ENCODE data around the gene CNOT6L.
"Not testable (repeated sequence)": the region's sequence is repeated elsewhere in the genome, so short reads cannot be mapped to it uniquely, and the experiment has no call there.

The CNOT6L gene

GRCh38 chr4:77795326-77795725, 23.8 kb downstream of the CNOT6L start:
- no peak for TF ChIP-seq CTCF (conservative IDR thresholded peaks at IDR 0.05)
- no peak overlapping the region for H3K27ac ChIP-seq

- no peak for TF ChIP-seq CTCF (conservative IDR thresholded peaks at IDR 0.05)
- no peak overlapping the region for H3K27ac ChIP-seq
Measured at GRCh38 chr4:77790146-77790545, 29.0 kb downstream of the CNOT6L start.

GRCh38 chr4:77788990-77789389, 30.2 kb downstream of the CNOT6L start:
- no peak for TF ChIP-seq CTCF (conservative IDR thresholded peaks at IDR 0.05)
- H3K27ac ChIP-seq: no peak overlapping the region

- no peak overlapping the region for H3K27ac ChIP-seq
- TF ChIP-seq CTCF (conservative IDR thresholded peaks at IDR 0.05): no peak
Measured at GRCh38 chr4:77787969-77788368, 31.2 kb downstream of the CNOT6L start.

GRCh38 chr4:77785669-77786068, 33.5 kb downstream of the CNOT6L start:
- no peak overlapping the region for H3K27ac ChIP-seq
- no peak for TF ChIP-seq CTCF (conservative IDR thresholded peaks at IDR 0.05)

- no peak overlapping the region for H3K27ac ChIP-seq
- TF ChIP-seq CTCF (conservative IDR thresholded peaks at IDR 0.05): no peak
Measured at GRCh38 chr4:77783895-77784294, 35.3 kb downstream of the CNOT6L start.

- H3K27ac ChIP-seq: no peak overlapping the region
- TF ChIP-seq CTCF (conservative IDR thresholded peaks at IDR 0.05): no peak
Measured at GRCh38 chr4:77782102-77782835, 36.9 kb downstream of the CNOT6L start.

GRCh38 chr4:77780762-77781161, 38.4 kb downstream of the CNOT6L start:
- H3K27ac ChIP-seq: not testable (repeated sequence)
